WTC11 (cell line): ENCODE results near the gene TMEM141. TPM values are rescaled to one million over a fixed set of nuclear protein-coding genes. Genes with fewer than 3 reads are reported as not detected.
"Not testable (repeated sequence)": the region's sequence is repeated elsewhere in the genome, so short reads cannot be mapped to it uniquely, and the experiment has no call there.

Source experiments
- ATAC-seq: fragments of 200-7000 bp; cut with Tn5 transposase; 2 replicates; pipeline ENCODE4 v1.10.0; 2021; ENCODE audit warnings: mild to moderate bottlenecking, moderate library complexity
- CTCF ChIA-PET: fragments of 300-600 bp; sonication (Branson Sonifier 250); formaldehyde crosslinking; loops from one replicate; lab custom pipeline; 2021; ENCODE audit warnings: antibody characterized with exemption; lab: Charles Lee
- POLR2A ChIA-PET: fragments of 350-600 bp; sonication (Branson Sonifier 250); formaldehyde crosslinking; loops from one replicate; lab custom pipeline; 2021; ENCODE audit warnings: antibody characterized with exemption; lab: Charles Lee
- DNase-seq: peaks from one replicate; pipeline ENCODE4 v3.0.0; 2021; ENCODE audit warnings: low spot score
- H3K27ac Mint-ChIP-seq: 2 replicates; pipeline ENCODE4 v1.8.0; 2021; ENCODE audit warnings: mixed read lengths
- H3K27me3 Mint-ChIP-seq: 2 replicates; pipeline ENCODE4 v1.8.0; 2021; ENCODE audit warnings: low read depth, mild to moderate bottlenecking, moderate library complexity, mixed read lengths
- H3K36me3 Mint-ChIP-seq: 2 replicates; pipeline ENCODE4 v1.8.0; 2021; ENCODE audit warnings: mixed read lengths
- H3K4me1 Mint-ChIP-seq: 2 replicates; pipeline ENCODE4 v1.8.0; 2022; ENCODE audit warnings: mixed read lengths
- H3K4me3 Mint-ChIP-seq: 2 replicates; pipeline ENCODE4 v1.8.0; 2021; ENCODE audit warnings: mild to moderate bottlenecking, moderate library complexity, mixed read lengths
- H3K9me3 Mint-ChIP-seq: 2 replicates; pipeline ENCODE4 v1.8.0; 2021; ENCODE audit warnings: mixed read lengths
- AFF4 ChIP-seq: sonication (generic); formaldehyde crosslinking; IDR thresholded peaks from 2 replicates; pipeline ENCODE4 v1.8.1; 2023; ENCODE audit warnings: mild to moderate bottlenecking, missing genetic modification reagents, borderline replicate concordance
- ATF6 ChIP-seq: sonication (generic); formaldehyde crosslinking; IDR thresholded peaks from 2 replicates; pipeline ENCODE4 v1.8.1; 2023; ENCODE audit warnings: mild to moderate bottlenecking, missing genetic modification reagents
- CBFB ChIP-seq: sonication (generic); formaldehyde crosslinking; IDR thresholded peaks from 2 replicates; pipeline ENCODE4 v1.8.1; 2022; ENCODE audit warnings: mild to moderate bottlenecking, low read depth, missing genetic modification reagents
- ETV6 ChIP-seq: sonication (generic); formaldehyde crosslinking; IDR thresholded peaks from 2 replicates; pipeline ENCODE4 v1.8.1; 2022; ENCODE audit warnings: mild to moderate bottlenecking, missing genetic modification reagents
- MLX ChIP-seq: sonication (generic); formaldehyde crosslinking; IDR thresholded peaks from 2 replicates; pipeline ENCODE4 v1.8.1; 2023; ENCODE audit warnings: mild to moderate bottlenecking, missing genetic modification reagents, moderate library complexity
- NR2C2 ChIP-seq: sonication (generic); formaldehyde crosslinking; IDR thresholded peaks from 2 replicates; pipeline ENCODE4 v1.8.0; 2022; ENCODE audit warnings: mild to moderate bottlenecking, missing genetic modification reagents
- PRDM15 ChIP-seq: sonication (generic); formaldehyde crosslinking; IDR thresholded peaks from 2 replicates; pipeline ENCODE4 v1.8.0; 2022; ENCODE audit warnings: missing genetic modification reagents
- PREB ChIP-seq: sonication (generic); formaldehyde crosslinking; IDR thresholded peaks from 2 replicates; pipeline ENCODE4 v1.8.1; 2022; ENCODE audit warnings: mild to moderate bottlenecking, missing genetic modification reagents, moderate library complexity, borderline replicate concordance
- RELA ChIP-seq: sonication (generic); formaldehyde crosslinking; IDR thresholded peaks from 2 replicates; pipeline ENCODE4 v1.8.1; 2022; ENCODE audit warnings: missing genetic modification reagents, mild to moderate bottlenecking, borderline replicate concordance
- SMAD3 ChIP-seq: sonication (generic); formaldehyde crosslinking; IDR thresholded peaks from 2 replicates; pipeline ENCODE4 v1.8.0; 2022; ENCODE audit warnings: missing genetic modification reagents, mild to moderate bottlenecking, borderline replicate concordance
- STAT6 ChIP-seq: sonication (generic); formaldehyde crosslinking; conservative IDR thresholded peaks from 2 replicates; pipeline ENCODE4 v1.8.1; 2023; ENCODE audit warnings: mild to moderate bottlenecking, low read depth, missing genetic modification reagents, moderate library complexity
- TCF7 ChIP-seq: sonication (generic); formaldehyde crosslinking; IDR thresholded peaks from 2 replicates; pipeline ENCODE4 v1.8.0; 2022; ENCODE audit warnings: mild to moderate bottlenecking, low read depth, missing genetic modification reagents, moderate library complexity
- USF1 ChIP-seq: sonication (generic); formaldehyde crosslinking; IDR thresholded peaks from 2 replicates; pipeline ENCODE4 v1.8.0; 2022; ENCODE audit warnings: mild to moderate bottlenecking, missing genetic modification reagents
- ZBTB21 ChIP-seq: sonication (generic); formaldehyde crosslinking; IDR thresholded peaks from 2 replicates; pipeline ENCODE4 v1.8.1; 2023; ENCODE audit warnings: mild to moderate bottlenecking, missing genetic modification reagents, borderline replicate concordance
- total RNA-seq: library from RNA; stranded (reverse); gene quantifications from 3 replicates; pipeline ENCODE4 v1.2.3, GENCODE V29; 2021

TMEM141 gene
- total RNA-seq, 1 experiment from 2014 or later: 72.0 TPM

- TF ChIP-seq AFF4 (CRISPR knock-in tag) (no peak), STAT6 (CRISPR knock-in tag) (no peak), USF1 (no peak), NR2C2 (no peak), ETV6 (no peak)
- TF ChIP-seq, all 79 proteins: peak for 2
Observed at GRCh38 chr9:136760424-136760823, 30.7 kb upstream of the TMEM141 start (continued).

- H3K36me3 Mint-ChIP-seq, H3K9me3 Mint-ChIP-seq, H3K4me3 Mint-ChIP-seq, H3K27ac Mint-ChIP-seq, H3K27me3 Mint-ChIP-seq, POLR2A ChIA-PET: not testable (repeated sequence)
- H3K4me1 Mint-ChIP-seq: peaks cover 11% of the 10 kb centered on the region
- ATAC-seq (peak; percentile 15; the same call in 1 of the 2 replicates), DNase-seq (peak; percentile 65)
- CTCF ChIA-PET: interaction anchor here (0.8 to 3.7 kb wide), 8 partner anchors 10 to 218 kb away, joined by 3 to 23 read pairs (median 3); partner anchors contain the start of gene LCN10
Observed at GRCh38 chr9:136760834-136761544, 30.2 kb upstream of the TMEM141 start.

GRCh38 chr9:136761545-136761981, 29.6 kb upstream of the TMEM141 start:
- POLR2A ChIA-PET: no interaction called here

More at GRCh38 chr9:136761545-136761981, 29.6 kb upstream of the TMEM141 start:
- no peaks in the 10 kb centered on the region for H3K36me3 Mint-ChIP-seq
- CTCF ChIA-PET: interaction anchor here (0.8 to 3.7 kb wide), 4 partner anchors 11 to 33 kb away, joined by 3 to 23 read pairs (median 8); partner anchors contain the start of gene LCN10
- H3K27me3 Mint-ChIP-seq: 0 out of 2 replicates have a peak, but pooled peaks cover 1% of the 10 kb centered on the region
- peaks cover 1% of the 10 kb centered on the region for H3K9me3 Mint-ChIP-seq
- H3K4me1 Mint-ChIP-seq: peaks cover 11% of the 10 kb centered on the region
- H3K27ac Mint-ChIP-seq: no peak overlapping the region
- DNase-seq (no peak), ATAC-seq (no peak)
- no peak overlapping the region for H3K4me3 Mint-ChIP-seq
- TF ChIP-seq ZBTB21 (CRISPR knock-in tag) (no peak), PREB (CRISPR knock-in tag) (no peak), CBFB (CRISPR knock-in tag) (no peak), SMAD3 (no peak), PRDM15 (no peak), MLX (CRISPR knock-in tag) (no peak), RELA (CRISPR knock-in tag) (no peak), ATF6 (CRISPR knock-in tag) (no peak), USF1 (no peak), TCF7 (CRISPR knock-in tag) (no peak)
- TF ChIP-seq, all 79 proteins: peak for 0
